NCI-H460 (cell line): ENCODE results near the gene RANBP3. TPM values are rescaled to one million over a fixed set of nuclear protein-coding genes. Genes with fewer than 3 reads are reported as not detected.
"Not testable (repeated sequence)": the region's sequence is repeated elsewhere in the genome, so short reads cannot be mapped to it uniquely, and the experiment has no call there.

Experiments
- DNase-seq: peaks from one replicate; pipeline ENCODE4 v3.0.0-alpha.2; 2016; ENCODE audit warnings: low read depth; ENCODE audit errors: extremely low read depth
- total RNA-seq: library from RNA; depleted of rRNA; stranded (reverse); fragments of >200 nt; shearing (Covaris generic); gene quantifications from 2 replicates; pipeline ENCODE4 v1.2.3, GENCODE V29; 2014

Gene RANBP3
- total RNA-seq, 1 experiment from 2014 or later, result 32.5 TPM

GRCh38 chr19:6010107-6010506 lies 32.2 kb upstream of the RANBP3 start:
- DNase-seq, result no peak

- no peak for DNase-seq
These were observed 29.9 kb upstream of the RANBP3 start for GRCh38 chr19:6007866-6008265.

- DNase-seq, result no peak
These were observed 29.0 kb upstream of the RANBP3 start for GRCh38 chr19:6006896-6007295.

GRCh38 chr19:6006070-6006446 lies 28.1 kb upstream of the RANBP3 start:
- DNase-seq, result not testable (repeated sequence)

DNA sequence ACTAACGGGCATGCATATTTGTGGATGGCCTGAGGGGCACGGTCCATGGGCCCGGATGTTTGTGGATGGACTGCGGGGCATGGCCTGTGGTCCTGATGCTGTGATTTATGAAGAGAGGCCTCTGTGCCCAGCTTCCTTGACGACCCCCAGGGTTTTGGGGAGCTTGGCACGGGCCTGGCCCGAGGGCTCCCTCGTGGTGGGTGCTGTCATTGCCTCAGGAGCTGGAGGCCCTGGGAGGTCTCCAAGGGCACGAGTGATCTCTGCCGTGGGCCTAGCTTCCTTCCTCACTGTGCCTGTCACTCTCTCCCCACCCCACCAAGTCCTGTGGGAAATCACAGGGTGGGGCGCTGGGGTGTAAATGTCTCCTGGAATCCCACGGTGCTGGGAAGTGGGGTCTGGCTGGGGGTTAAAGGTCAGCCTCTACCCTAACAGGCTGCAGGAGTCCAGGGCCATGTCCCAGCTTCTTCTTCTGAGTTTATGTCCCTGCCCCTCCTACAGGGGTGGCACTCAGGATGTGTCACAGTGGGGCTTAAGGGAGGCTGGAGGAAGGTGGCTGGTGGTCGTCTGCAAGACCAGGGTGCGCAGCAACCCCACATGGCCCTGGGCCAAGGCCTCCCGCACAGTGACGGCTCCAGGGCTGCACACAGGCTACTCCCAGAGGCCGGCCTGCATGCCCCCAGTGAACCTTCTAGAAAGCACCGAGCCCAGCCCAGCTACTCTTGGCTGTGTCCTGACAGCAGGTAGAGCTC lies 27.6 kb upstream of the RANBP3 start:
- no peak for DNase-seq

- DNase-seq, result no peak
These were observed 26.0 kb upstream of the RANBP3 start for GRCh38 chr19:6003976-6004375.

GRCh38 chr19:6002591-6002990 lies 24.7 kb upstream of the RANBP3 start:
- DNase-seq, result no peak

DNA sequence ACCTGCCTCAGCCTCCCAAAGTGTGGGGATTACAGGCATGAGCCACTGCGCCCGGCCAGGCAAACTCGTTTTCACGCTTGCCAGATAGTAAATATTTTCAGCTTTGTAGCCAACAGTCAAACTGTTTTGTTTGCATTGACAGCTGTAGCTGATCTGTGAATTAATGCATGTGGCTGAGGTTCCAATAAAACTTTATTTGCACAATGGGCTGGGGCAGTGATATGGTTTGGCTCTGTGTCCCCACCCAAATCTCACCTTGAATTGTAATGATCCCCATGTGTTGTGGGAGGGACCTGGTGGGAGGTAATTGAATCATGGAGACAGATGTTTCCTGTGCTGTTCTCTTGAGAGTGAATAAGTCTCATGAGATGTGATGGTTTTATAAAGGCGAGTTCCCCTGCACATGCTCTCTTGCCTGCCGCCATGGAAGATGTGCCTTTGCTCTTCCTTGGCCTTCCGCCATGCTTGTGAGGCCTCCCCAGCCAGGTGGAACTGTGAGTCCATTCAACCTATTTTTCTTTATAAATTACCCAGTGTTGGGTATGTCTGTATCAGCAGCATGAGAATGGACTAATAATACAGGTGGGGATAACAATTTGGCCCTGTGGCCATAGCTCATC lies 22.4 kb upstream of the RANBP3 start:
- no peak for DNase-seq

DNA sequence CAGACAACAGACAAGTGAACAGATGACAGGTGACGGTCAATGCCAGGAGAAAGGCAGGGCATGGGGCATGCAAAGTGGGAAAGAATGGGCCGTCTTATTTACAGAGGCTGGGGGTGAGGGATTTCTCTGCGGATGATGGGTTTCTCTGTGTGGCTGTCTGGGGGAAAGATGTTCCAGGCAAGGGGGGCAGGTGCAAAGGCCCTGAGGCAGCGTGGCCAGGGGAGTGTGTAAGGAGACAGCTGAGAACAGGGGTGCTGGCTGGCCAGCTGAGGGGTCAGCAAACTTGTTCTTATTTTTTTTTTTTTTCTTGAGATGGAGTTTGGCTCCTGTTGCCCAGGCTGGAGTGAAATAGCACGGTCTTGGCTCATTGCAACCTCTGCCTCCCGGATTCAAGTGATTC lies 21.8 kb upstream of the RANBP3 start:
- DNase-seq, result no peak

- DNase-seq, result no peak
These were observed 19.4 kb upstream of the RANBP3 start for GRCh38 chr19:5997371-5997770.

DNA sequence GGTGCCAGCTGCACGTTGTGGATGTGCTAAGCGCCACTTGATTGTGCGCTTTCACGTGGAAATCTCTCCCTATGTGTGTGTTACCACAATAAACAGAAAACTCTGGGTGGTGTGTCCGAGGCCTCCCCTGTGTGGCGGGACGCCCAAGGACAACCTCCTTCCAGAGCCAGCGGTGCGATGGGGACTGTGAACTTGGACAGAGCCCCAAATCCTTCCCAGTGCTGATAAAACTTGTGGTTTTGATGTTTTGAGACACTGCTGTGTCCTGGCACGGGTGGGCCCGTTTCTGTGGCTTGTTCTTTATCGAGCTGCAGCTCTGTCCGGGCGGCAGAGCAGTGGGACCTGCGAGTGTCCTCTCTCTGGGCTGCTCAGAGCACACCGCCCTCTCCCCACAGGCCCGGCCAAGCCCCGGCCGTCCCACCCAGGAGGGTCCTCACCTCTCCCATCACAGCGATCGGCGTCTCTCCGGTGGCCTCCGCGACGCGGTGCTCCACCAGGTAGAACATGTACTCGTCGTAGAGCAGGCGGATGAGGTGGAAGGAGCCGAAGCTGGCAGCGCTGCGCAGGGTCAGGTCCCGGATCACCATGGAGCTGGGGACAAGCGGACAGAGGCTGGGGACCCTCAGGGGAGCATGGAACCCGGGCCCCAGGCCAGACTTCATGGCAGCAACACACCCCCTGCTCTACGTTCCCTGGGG lies 18.8 kb upstream of the RANBP3 start:
- DNase-seq, result no peak

DNA sequence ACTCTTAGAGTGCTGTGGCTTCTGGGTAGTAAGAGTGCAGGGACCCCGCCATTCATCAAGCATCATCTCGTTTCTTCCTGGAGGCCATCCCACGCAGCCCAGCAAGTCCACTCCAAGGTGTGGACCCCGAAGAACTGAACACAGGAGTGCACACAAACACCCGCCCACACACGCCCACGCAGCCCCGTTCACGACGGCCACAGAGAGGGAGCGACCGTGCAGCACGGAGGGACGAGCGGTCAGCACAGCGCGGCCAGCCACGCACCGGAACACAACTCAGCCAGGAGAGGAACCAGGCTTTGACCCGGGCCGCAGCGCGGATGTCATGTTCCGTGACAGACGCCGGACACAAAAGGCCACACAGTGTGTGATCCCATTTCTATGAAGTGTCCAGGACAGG lies 18.2 kb upstream of the RANBP3 start:
- no peak for DNase-seq

- no peak for DNase-seq
These were observed 17.7 kb upstream of the RANBP3 start for GRCh38 chr19:5995606-5996005.

- no peak for DNase-seq
These were observed 16.6 kb upstream of the RANBP3 start for GRCh38 chr19:5994405-5995165.

DNA sequence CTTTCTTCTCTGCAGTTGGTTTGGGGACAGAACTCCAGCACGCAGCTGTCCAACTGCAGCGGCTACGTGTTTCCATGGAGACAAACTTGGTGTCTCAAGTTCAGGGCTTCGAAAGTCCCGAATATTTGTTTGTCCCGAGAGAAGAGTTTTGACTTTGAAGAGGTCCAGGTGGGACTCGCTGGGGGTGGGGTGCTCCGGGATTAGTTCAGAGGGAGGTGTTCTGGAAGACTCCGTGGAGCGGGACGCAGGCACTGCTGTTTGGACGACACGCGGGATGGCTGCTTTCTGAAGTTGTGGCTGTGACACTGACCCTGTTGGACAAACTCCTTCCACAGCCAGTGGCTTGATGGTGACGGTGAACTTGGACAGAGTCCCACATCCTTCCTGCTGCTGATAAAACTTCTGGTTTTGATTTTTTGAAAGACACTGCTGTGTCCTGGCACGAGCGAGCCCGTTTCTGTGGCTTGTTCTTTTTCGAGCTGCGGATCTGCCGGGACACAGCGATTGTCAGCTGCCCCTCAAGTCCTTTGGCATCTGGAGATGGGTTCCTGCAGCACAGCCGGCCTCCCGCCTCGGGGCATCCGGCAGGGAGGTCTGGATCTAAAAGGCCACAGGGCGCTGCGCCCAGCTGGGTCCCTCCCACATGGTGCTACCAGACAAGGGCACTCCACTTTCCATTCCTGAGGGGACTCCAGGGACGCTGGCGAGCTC lies 15.9 kb upstream of the RANBP3 start:
- no peak for DNase-seq

DNA sequence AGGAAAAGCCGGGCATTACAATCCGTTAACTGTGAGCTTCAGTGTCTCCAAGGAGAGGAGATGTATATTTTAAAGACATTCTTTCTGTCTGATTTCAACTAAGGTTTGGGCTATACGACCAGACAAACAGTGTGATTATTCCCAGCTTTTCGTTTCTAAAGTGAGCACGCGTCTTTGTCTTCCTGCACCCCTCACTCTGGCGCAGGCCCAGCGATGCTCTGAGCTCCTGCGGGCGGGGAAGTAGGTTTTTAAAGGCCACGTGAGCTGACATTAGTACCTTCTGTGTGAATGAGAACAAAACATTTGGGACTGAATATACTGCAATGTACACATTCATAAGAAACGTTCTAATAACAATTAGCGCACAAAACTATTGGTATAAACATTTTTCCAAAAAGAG lies 15.3 kb upstream of the RANBP3 start:
- DNase-seq, result no peak

- no peak for DNase-seq
These were observed 14.8 kb upstream of the RANBP3 start for GRCh38 chr19:5992756-5993155.

GRCh38 chr19:5991244-5991838 lies 13.4 kb upstream of the RANBP3 start:
- no peak for DNase-seq

DNA sequence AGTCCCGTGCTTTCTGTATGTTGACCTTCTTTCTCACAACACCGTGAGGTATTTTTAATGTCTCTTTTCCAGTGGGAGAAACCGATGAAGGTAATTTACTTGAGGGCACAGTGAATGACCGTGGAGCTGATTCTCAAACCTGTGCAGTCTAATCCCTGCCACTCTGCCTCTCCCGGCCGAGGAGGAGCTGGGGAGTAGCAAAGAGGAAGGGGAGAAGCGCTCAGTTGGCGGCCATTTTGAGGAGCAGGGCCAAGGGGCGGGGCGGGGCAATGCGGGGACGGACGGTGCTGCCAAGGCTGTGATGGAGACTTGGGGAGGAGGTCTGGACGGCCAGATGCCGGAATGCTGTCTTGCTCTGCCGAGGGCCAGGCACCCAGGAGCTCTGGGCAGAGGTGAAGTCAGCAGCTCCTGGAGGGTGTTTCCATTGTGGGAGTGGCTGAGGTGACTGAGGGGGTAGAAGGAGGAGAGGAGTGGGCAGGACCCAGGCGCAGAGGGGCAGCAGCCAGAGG lies 12.4 kb upstream of the RANBP3 start:
- no peak for DNase-seq
